PC-3 (cell line): ENCODE data around the gene RASL10A. TPM values are rescaled to one million over a fixed set of nuclear protein-coding genes. Genes with fewer than 3 reads are reported as not detected.

Experiments
- ATAC-seq: fragments of 200-7000 bp; cut with Tn5 transposase; 2 replicates; pipeline ENCODE4 v1.9.1; 2020; ENCODE audit warnings: mild to moderate bottlenecking, moderate library complexity
- BruUV-seq: library from RNA; stranded (reverse); fragments of 400-500 nt; replicated peaks from 2 replicates; lab custom pipeline; 2021; lab: Mats Ljungman, UMichigan
- CTCF ChIA-PET: fragments of 300-600 bp; sonication (Branson Sonifier 250); formaldehyde crosslinking; loops from one replicate; lab custom pipeline; 2022; ENCODE audit warnings: antibody characterized with exemption; lab: Charles Lee
- POLR2A ChIA-PET: fragments of 300-600 bp; sonication (Branson Sonifier 250); formaldehyde crosslinking; loops from one replicate; lab custom pipeline; 2022; ENCODE audit warnings: antibody characterized with exemption; ENCODE audit not compliant: unreplicated experiment; lab: Charles Lee
- DNase-seq: peaks from one replicate; pipeline ENCODE4 v3.0.0-alpha.2; 2015
- H2AFZ ChIP-seq: fragments of 300-600 bp; sonication (generic); 2 replicates; pipeline ENCODE4 v1.6.0; 2016; ENCODE audit warnings: antibody characterized with exemption, low read length
- H3F3A ChIP-seq: fragments of 300-600 bp; sonication (generic); one replicate; pipeline ENCODE4 v1.6.0; 2017; ENCODE audit warnings: antibody characterized with exemption, low read length, control low read depth, mild to moderate bottlenecking; ENCODE audit not compliant: unreplicated experiment
- H3K27ac ChIP-seq: fragments of 300-600 bp; sonication (generic); 2 replicates; pipeline ENCODE4 v1.5.1; 2016; ENCODE audit warnings: mild to moderate bottlenecking, low read length
- H3K27me3 ChIP-seq: fragments of 300-600 bp; sonication (generic); 2 replicates; pipeline ENCODE4 v1.6.1; 2016; ENCODE audit warnings: low read length, mixed read lengths
- H3K36me3 ChIP-seq: fragments of 300-600 bp; sonication (generic); 2 replicates; pipeline ENCODE4 v1.6.1; 2016; ENCODE audit warnings: low read depth, mixed run types, low read length, mixed read lengths
- H3K4me1 ChIP-seq: fragments of 300-600 bp; sonication (generic); 2 replicates; pipeline ENCODE4 v1.5.1; 2016; ENCODE audit warnings: low read length; ENCODE audit not compliant: insufficient read depth
- H3K4me2 ChIP-seq: fragments of 300-600 bp; sonication (generic); 2 replicates; pipeline ENCODE4 v1.6.0; 2016; ENCODE audit warnings: low read length
- H3K4me3 ChIP-seq: fragments of 300-600 bp; sonication (generic); 2 replicates; pipeline ENCODE4 v1.5.1; 2016; ENCODE audit warnings: mild to moderate bottlenecking, low read length, mixed read lengths
- H3K79me2 ChIP-seq: fragments of 300-600 bp; sonication (generic); 2 replicates; pipeline ENCODE4 v1.6.1; 2017; ENCODE audit warnings: low read length, mixed read lengths
- H3K9ac ChIP-seq: fragments of 300-600 bp; sonication (generic); 2 replicates; pipeline ENCODE4 v1.6.0; 2016; ENCODE audit warnings: mild to moderate bottlenecking, low read length
- H3K9me2 ChIP-seq: fragments of 300-600 bp; sonication (generic); replicated peaks from 2 replicates; pipeline ENCODE4 v1.6.1; 2016; ENCODE audit warnings: mixed run types, low read length, mixed read lengths
- H3K9me3 ChIP-seq: fragments of 300-600 bp; sonication (generic); 2 replicates; pipeline ENCODE4 v1.6.1; 2016; ENCODE audit warnings: low read length, mixed read lengths
- H4K20me1 ChIP-seq: fragments of 300-600 bp; sonication (generic); 2 replicates; pipeline ENCODE4 v1.6.1; 2016; ENCODE audit warnings: low read length, mixed read lengths
- EZH2 ChIP-seq: fragments of 300-600 bp; sonication (generic); IDR thresholded peaks from one replicate; pipeline ENCODE4 v1.6.1; 2017; ENCODE audit warnings: antibody characterized with exemption, mild to moderate bottlenecking, low read length; ENCODE audit not compliant: unreplicated experiment
- EZH2phosphoT487 ChIP-seq: fragments of 300-600 bp; sonication (generic); IDR thresholded peaks from 2 replicates; pipeline ENCODE4 v1.6.1; 2018; ENCODE audit warnings: mild to moderate bottlenecking, antibody characterized with exemption, low read length, borderline replicate concordance
- intact Hi-C: fragments of 100-400 bp; cut with micrococcal nuclease; formaldehyde crosslinking; loops from 2 replicates; pipeline ENCODE4 v1.9.0; 2023
- total RNA-seq: library from RNA; depleted of rRNA; stranded (reverse); fragments of >200 nt; gene quantifications from 2 replicates; pipeline ENCODE4 v1.2.3, GENCODE V29; 2014
- TF ChIP-seq, protein P1 (sequence below): fragments of 300-600 bp; sonication (generic); conservative IDR thresholded peaks from 2 replicates; pipeline ENCODE4 v1.5.1; 2017; ENCODE audit warnings: antibody characterized with exemption, low read depth, mild to moderate bottlenecking, low read length

Gene RASL10A
- total RNA-seq, 1 experiment from 2014 or later, result not detected

DNA sequence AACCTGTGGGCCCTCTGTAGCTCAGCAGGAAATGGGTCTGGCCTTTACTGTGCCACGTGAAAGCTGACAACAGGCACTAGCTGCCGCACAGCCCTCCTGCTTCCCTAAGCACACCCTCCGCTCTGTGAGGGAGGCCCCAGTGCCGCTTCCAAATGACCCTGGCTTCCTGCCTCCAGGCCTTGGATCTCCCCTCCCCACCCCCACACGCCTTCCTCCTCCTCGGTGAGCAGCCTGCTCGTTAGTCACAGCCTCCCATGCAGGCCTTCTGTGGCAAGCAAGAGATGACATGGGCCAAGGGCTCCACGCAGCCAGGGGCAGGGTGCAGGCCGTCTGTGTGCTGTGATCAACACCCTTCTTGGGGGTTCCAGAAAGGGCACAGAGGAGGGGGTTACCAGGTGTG is 15.3 kb upstream of the RASL10A start:
- no TSS peak for BruUV-seq
- intact Hi-C loops, result no loop called here
- Histone ChIP-seq H2AFZ (no peak overlapping the region), H3K4me2 (no peak overlapping the region), H3F3A (peaks cover 9% of the 10 kb centered on the region), H3K27ac (no peak overlapping the region), H4K20me1 (peaks cover 5% of the 10 kb centered on the region; the same call in 1 of the 2 replicates), H3K79me2 (no peaks in the 10 kb centered on the region), H3K4me1 (peaks cover 16% of the 10 kb centered on the region), H3K4me3 (no peak overlapping the region), H3K27me3 (no peaks in the 10 kb centered on the region), H3K9me2 (no peaks in the 10 kb centered on the region), H3K36me3 (0 out of 2 replicates have a peak, but pooled peaks cover 5% of the 10 kb centered on the region), H3K9ac (no peak overlapping the region), H3K9me3 (no peaks in the 10 kb centered on the region)
- POLR2A ChIA-PET, result no interaction called here
- ATAC-seq (no peak), DNase-seq (no peak)
- TF ChIP-seq EZH2phosphoT487 (no peak), EZH2 (no peak)
- TF ChIP-seq, protein P1, sequence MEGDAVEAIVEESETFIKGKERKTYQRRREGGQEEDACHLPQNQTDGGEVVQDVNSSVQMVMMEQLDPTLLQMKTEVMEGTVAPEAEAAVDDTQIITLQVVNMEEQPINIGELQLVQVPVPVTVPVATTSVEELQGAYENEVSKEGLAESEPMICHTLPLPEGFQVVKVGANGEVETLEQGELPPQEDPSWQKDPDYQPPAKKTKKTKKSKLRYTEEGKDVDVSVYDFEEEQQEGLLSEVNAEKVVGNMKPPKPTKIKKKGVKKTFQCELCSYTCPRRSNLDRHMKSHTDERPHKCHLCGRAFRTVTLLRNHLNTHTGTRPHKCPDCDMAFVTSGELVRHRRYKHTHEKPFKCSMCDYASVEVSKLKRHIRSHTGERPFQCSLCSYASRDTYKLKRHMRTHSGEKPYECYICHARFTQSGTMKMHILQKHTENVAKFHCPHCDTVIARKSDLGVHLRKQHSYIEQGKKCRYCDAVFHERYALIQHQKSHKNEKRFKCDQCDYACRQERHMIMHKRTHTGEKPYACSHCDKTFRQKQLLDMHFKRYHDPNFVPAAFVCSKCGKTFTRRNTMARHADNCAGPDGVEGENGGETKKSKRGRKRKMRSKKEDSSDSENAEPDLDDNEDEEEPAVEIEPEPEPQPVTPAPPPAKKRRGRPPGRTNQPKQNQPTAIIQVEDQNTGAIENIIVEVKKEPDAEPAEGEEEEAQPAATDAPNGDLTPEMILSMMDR, result no peak
- CTCF ChIA-PET, result no interaction called here

DNA sequence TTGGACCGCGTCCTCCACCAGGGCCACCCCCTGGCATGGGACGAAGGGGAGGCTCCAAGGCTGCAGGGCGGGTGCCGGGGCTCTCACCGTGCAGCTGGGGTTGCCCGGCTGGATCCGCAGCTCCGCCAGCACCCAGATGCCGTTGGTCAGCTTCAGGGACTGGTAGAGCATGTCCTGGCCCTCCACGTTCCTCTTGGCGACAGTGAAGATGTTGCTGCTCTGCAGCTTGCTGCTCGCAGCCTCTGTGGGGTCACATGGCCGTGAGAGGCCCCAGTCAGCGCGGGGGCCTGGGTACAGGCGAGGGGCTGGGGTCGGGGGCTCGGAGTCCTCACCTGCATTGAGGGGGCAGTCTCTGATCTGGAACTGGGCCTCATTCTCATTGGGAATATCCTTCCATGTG is 14.8 kb upstream of the RASL10A start:
- H3F3A ChIP-seq, result peaks cover 6% of the 10 kb centered on the region
- no peak for ATAC-seq
- no peaks in the 10 kb centered on the region for H3K27me3 ChIP-seq
- H3K4me3 ChIP-seq, result no peak overlapping the region
- CTCF ChIA-PET, result no interaction called here
- no TSS peak for BruUV-seq
- peaks cover 12% of the 10 kb centered on the region for H3K4me1 ChIP-seq
- no peak overlapping the region for H2AFZ ChIP-seq
- no peaks in the 10 kb centered on the region for H3K79me2 ChIP-seq
- POLR2A ChIA-PET, result no interaction called here
- DNase-seq, result no peak
- peaks cover 5% of the 10 kb centered on the region; the same call in 1 of the 2 replicates for H4K20me1 ChIP-seq
- no peak overlapping the region for H3K4me2 ChIP-seq
- H3K9me3 ChIP-seq, result no peaks in the 10 kb centered on the region
- TF ChIP-seq, protein P1, result no peak
- TF ChIP-seq EZH2, result no peak
- no peak for TF ChIP-seq EZH2phosphoT487
- H3K36me3 ChIP-seq, result 0 out of 2 replicates have a peak, but pooled peaks cover 5% of the 10 kb centered on the region
- H3K9ac ChIP-seq, result no peak overlapping the region
- intact Hi-C loops, result no loop called here
- H3K27ac ChIP-seq, result no peak overlapping the region
- H3K9me2 ChIP-seq, result no peaks in the 10 kb centered on the region

DNA sequence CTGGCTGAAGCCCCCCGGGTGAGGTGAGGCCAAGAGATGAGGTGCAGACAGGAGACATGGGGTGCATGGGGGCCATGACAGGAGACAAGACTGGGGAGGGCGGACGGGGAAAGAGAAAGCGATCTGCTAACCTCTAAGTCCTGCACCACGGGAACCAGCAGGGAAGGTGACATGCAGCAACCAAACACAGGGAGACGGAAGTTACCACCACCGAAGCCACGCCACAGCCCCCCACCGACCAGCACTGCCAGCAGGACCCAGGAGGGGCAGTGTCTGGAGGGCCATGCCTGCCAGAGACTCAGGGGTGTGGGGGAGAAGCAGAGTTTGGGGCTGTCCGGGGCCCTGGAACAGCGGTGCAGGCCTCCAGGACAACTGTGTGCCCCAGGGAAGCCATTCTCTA is 14.1 kb upstream of the RASL10A start:
- H3K27me3 ChIP-seq, result no peaks in the 10 kb centered on the region
- no peak overlapping the region for H3K9ac ChIP-seq
- no peak overlapping the region for H3K4me3 ChIP-seq
- H3K36me3 ChIP-seq, result 0 out of 2 replicates have a peak, but pooled peaks cover 5% of the 10 kb centered on the region
- H2AFZ ChIP-seq, result no peak overlapping the region
- ChIA-PET POLR2A (no interaction called here), CTCF (no interaction called here)
- no peak overlapping the region for H3K4me2 ChIP-seq
- peaks cover 3% of the 10 kb centered on the region for H3F3A ChIP-seq
- intact Hi-C loops, result no loop called here
- H3K27ac ChIP-seq, result no peak overlapping the region
- peaks cover 2% of the 10 kb centered on the region; the same call in 1 of the 2 replicates for H4K20me1 ChIP-seq
- no peak for TF ChIP-seq EZH2
- TF ChIP-seq, protein P1, result no peak
- no peak for TF ChIP-seq EZH2phosphoT487
- no TSS peak for BruUV-seq
- peaks cover 5% of the 10 kb centered on the region for H3K4me1 ChIP-seq
- H3K9me3 ChIP-seq, result no peaks in the 10 kb centered on the region
- no peaks in the 10 kb centered on the region for H3K9me2 ChIP-seq
- no peaks in the 10 kb centered on the region for H3K79me2 ChIP-seq
- DNase-seq (no peak), ATAC-seq (no peak)
